ENCODE results near the gene ABCB8. TPM values are rescaled to one million over a fixed set of nuclear protein-coding genes. Genes with fewer than 3 reads are reported as not detected.
A peak's percentile ranks its signal among the peaks of the same experiment; 100 is the strongest.

Gene ABCB8
- total RNA-seq, 1 donor from 2014 or later: 17.4 TPM

GRCh38 chr7:151051108-151051507, 22.9 kb downstream of the ABCB8 start:
- H3K9me3 Mint-ChIP-seq (ENCODE audit: unreplicated experiment): no peaks in the 10 kb centered on the region
- peak; percentile 88 for DNase-seq (ENCODE audit: low spot score)
- H3K36me3 Mint-ChIP-seq (ENCODE audit: low read depth, unreplicated experiment): peaks cover 11% of the 10 kb centered on the region
- no peak for TF ChIP-seq CTCF (IDR thresholded peaks at IDR 0.05; ENCODE audit: unreplicated experiment)
- peaks cover 30% of the 10 kb centered on the region for H3K27me3 Mint-ChIP-seq (ENCODE audit: unreplicated experiment)
- peaks cover 18% of the 10 kb centered on the region for H3K4me1 Mint-ChIP-seq (ENCODE audit: unreplicated experiment)
- no peak overlapping the region for H3K27ac Mint-ChIP-seq (ENCODE audit: unreplicated experiment)
- no peak overlapping the region for H3K4me3 Mint-ChIP-seq (ENCODE audit: unreplicated experiment)

GRCh38 chr7:151053096-151053495, 24.8 kb downstream of the ABCB8 start:
- TF ChIP-seq CTCF (IDR thresholded peaks at IDR 0.05; ENCODE audit: unreplicated experiment): no peak
- Mint-ChIP-seq H3K9me3 (ENCODE audit: unreplicated experiment) (no peaks in the 10 kb centered on the region), H3K27ac (ENCODE audit: unreplicated experiment) (no peak overlapping the region), H3K4me3 (ENCODE audit: unreplicated experiment) (no peak overlapping the region), H3K4me1 (ENCODE audit: unreplicated experiment) (peaks cover 31% of the 10 kb centered on the region), H3K27me3 (ENCODE audit: unreplicated experiment) (peaks cover 30% of the 10 kb centered on the region), H3K36me3 (ENCODE audit: low read depth, unreplicated experiment) (peaks cover 11% of the 10 kb centered on the region)
- no peak for DNase-seq (ENCODE audit: low spot score)

- H3K4me1 Mint-ChIP-seq (ENCODE audit: unreplicated experiment): peaks cover 35% of the 10 kb centered on the region
- H3K9me3 Mint-ChIP-seq (ENCODE audit: unreplicated experiment): no peaks in the 10 kb centered on the region
- peaks cover 30% of the 10 kb centered on the region for H3K27me3 Mint-ChIP-seq (ENCODE audit: unreplicated experiment)
- peaks cover 11% of the 10 kb centered on the region for H3K36me3 Mint-ChIP-seq (ENCODE audit: low read depth, unreplicated experiment)
- no peak overlapping the region for H3K4me3 Mint-ChIP-seq (ENCODE audit: unreplicated experiment)
- DNase-seq (ENCODE audit: low spot score): no peak
- TF ChIP-seq CTCF (IDR thresholded peaks at IDR 0.05; ENCODE audit: unreplicated experiment): no peak
- no peak overlapping the region for H3K27ac Mint-ChIP-seq (ENCODE audit: unreplicated experiment)
These were observed 25.5 kb downstream of the ABCB8 start for GRCh38 chr7:151053751-151054150.

- H3K27ac Mint-ChIP-seq (ENCODE audit: unreplicated experiment): no peak overlapping the region
- peaks cover 18% of the 10 kb centered on the region for H3K27me3 Mint-ChIP-seq (ENCODE audit: unreplicated experiment)
- no peaks in the 10 kb centered on the region for H3K9me3 Mint-ChIP-seq (ENCODE audit: unreplicated experiment)
- DNase-seq (ENCODE audit: low spot score): no peak
- peaks cover 35% of the 10 kb centered on the region for H3K4me1 Mint-ChIP-seq (ENCODE audit: unreplicated experiment)
- H3K36me3 Mint-ChIP-seq (ENCODE audit: low read depth, unreplicated experiment): peaks cover 11% of the 10 kb centered on the region
- TF ChIP-seq CTCF (IDR thresholded peaks at IDR 0.05; ENCODE audit: unreplicated experiment): no peak
- H3K4me3 Mint-ChIP-seq (ENCODE audit: unreplicated experiment): peak overlapping the region; percentile 96
These were observed 28.0 kb downstream of the ABCB8 start for GRCh38 chr7:151056283-151056665.

GRCh38 chr7:151056666-151057505, 28.6 kb downstream of the ABCB8 start:
- Mint-ChIP-seq H3K4me3 (ENCODE audit: unreplicated experiment) (peak overlapping the region; percentile 96), H3K27ac (ENCODE audit: unreplicated experiment) (peak overlapping the region; percentile 88), H3K27me3 (ENCODE audit: unreplicated experiment) (peaks cover 23% of the 10 kb centered on the region), H3K9me3 (ENCODE audit: unreplicated experiment) (no peaks in the 10 kb centered on the region), H3K4me1 (ENCODE audit: unreplicated experiment) (peaks cover 41% of the 10 kb centered on the region), H3K36me3 (ENCODE audit: low read depth, unreplicated experiment) (peaks cover 11% of the 10 kb centered on the region)
- no peak for TF ChIP-seq CTCF (IDR thresholded peaks at IDR 0.05; ENCODE audit: unreplicated experiment)
- no peak for DNase-seq (ENCODE audit: low spot score)
